Measurements from ENCODE around the gene HLF.

GRCh38 chr17:55237841-55238178 lies 26.9 kb upstream of the HLF start:
- TF ChIP-seq CEBPB (IDR thresholded peaks at IDR 0.05; ENCODE audit: low read depth, low read length): no peak
- TF ChIP-seq, protein P1, sequence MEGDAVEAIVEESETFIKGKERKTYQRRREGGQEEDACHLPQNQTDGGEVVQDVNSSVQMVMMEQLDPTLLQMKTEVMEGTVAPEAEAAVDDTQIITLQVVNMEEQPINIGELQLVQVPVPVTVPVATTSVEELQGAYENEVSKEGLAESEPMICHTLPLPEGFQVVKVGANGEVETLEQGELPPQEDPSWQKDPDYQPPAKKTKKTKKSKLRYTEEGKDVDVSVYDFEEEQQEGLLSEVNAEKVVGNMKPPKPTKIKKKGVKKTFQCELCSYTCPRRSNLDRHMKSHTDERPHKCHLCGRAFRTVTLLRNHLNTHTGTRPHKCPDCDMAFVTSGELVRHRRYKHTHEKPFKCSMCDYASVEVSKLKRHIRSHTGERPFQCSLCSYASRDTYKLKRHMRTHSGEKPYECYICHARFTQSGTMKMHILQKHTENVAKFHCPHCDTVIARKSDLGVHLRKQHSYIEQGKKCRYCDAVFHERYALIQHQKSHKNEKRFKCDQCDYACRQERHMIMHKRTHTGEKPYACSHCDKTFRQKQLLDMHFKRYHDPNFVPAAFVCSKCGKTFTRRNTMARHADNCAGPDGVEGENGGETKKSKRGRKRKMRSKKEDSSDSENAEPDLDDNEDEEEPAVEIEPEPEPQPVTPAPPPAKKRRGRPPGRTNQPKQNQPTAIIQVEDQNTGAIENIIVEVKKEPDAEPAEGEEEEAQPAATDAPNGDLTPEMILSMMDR (conservative IDR thresholded peaks at IDR 0.05; ENCODE audit: low read depth, low read length): no peak
- TF ChIP-seq FOS (IDR thresholded peaks at IDR 0.05; ENCODE audit: low read depth, low read length): no peak
- no peak for TF ChIP-seq RAD21 (IDR thresholded peaks at IDR 0.05; ENCODE audit: low read length)
- TF ChIP-seq, protein P2, sequence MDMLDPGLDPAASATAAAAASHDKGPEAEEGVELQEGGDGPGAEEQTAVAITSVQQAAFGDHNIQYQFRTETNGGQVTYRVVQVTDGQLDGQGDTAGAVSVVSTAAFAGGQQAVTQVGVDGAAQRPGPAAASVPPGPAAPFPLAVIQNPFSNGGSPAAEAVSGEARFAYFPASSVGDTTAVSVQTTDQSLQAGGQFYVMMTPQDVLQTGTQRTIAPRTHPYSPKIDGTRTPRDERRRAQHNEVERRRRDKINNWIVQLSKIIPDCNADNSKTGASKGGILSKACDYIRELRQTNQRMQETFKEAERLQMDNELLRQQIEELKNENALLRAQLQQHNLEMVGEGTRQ (IDR thresholded peaks at IDR 0.05; ENCODE audit: low read depth, low read length): no peak
- TF ChIP-seq POLR2A (IDR thresholded peaks at IDR 0.05; ENCODE audit: low read depth, low read length): no peak
- no peak for TF ChIP-seq RFX5 (IDR thresholded peaks at IDR 0.05; ENCODE audit: low read depth, low read length)
- TF ChIP-seq MAFK (IDR thresholded peaks at IDR 0.05; ENCODE audit: low read depth, low read length): no peak
- TF ChIP-seq ELK1 (IDR thresholded peaks at IDR 0.05; ENCODE audit: borderline replicate concordance, low read depth, low read length): no peak
- no peak for TF ChIP-seq SMC3 (IDR thresholded peaks at IDR 0.05; ENCODE audit: low read depth, low read length)
- no peak for TF ChIP-seq MXI1 (IDR thresholded peaks at IDR 0.05; ENCODE audit: borderline replicate concordance, low read depth, low read length)
- no peak for TF ChIP-seq MAZ (IDR thresholded peaks at IDR 0.05; ENCODE audit: borderline replicate concordance, low read depth, low read length)
- TF ChIP-seq BHLHE40 (IDR thresholded peaks at IDR 0.05; ENCODE audit: low read depth, low read length): no peak
- no peak for TF ChIP-seq RCOR1 (IDR thresholded peaks at IDR 0.05; ENCODE audit: insufficient replicate concordance, low read length)

Measured in IMR-90 (cell line).